HepG2 (cell line): ENCODE measurements around the gene ENPP1. TPM values are rescaled to one million over a fixed set of nuclear protein-coding genes. Genes with fewer than 3 reads are reported as not detected.

ENCODE experiments used
- ATAC-seq: fragments of 200-7000 bp; cut with Tn5 transposase; 3 replicates; pipeline ENCODE4 v1.9.1; 2020; ENCODE audit warnings: mild to moderate bottlenecking, moderate library complexity
- BruUV-seq: library from RNA; stranded (reverse); fragments of 400-500 nt; replicated peaks from 2 replicates; lab custom pipeline; 2021; lab: Mats Ljungman, UMichigan
- CTCF ChIA-PET: fragments of 300-600 bp; formaldehyde crosslinking; extraction: SDS; loops from one replicate; lab custom pipeline; 2021; ENCODE audit warnings: low total read pairs, inconsistent platforms, low intra/inter-chr PET ratio; lab: Yijun Ruan, JAX
- POLR2A ChIA-PET: fragments of 350-600 bp; sonication (Branson Sonifier 250); formaldehyde crosslinking; loops from one replicate; lab custom pipeline; 2020; ENCODE audit warnings: antibody characterized with exemption, inconsistent platforms; lab: Yijun Ruan, JAX
- DNase-seq: peaks from one replicate; pipeline ENCODE4 v3.0.0-alpha.2; 2015; ENCODE audit warnings: low spot score
- FAIRE-seq: peaks from 3 replicates; lab custom pipeline; 2011; peaks lifted over from hg19 to GRCh38; lab: Jason Lieb, UNC
- H2AFZ ChIP-seq: one replicate; pipeline ENCODE4 v1.6.1; 2011; ENCODE audit warnings: low read length, inconsistent platforms
- H3K27ac ChIP-seq: fragments of 300-600 bp; 3 replicates; pipeline ENCODE4 v1.8.0; 2011; ENCODE audit warnings: mixed run types, mild to moderate bottlenecking, mixed read lengths, low read length, inconsistent platforms; ENCODE audit not compliant: insufficient read depth; ENCODE audit errors: extremely low read length
- H3K27me3 ChIP-seq, 2 experiments: fragments of 200-600 bp in 1 of 2; 2 replicates in 1 of 2; 3 replicates in 1 of 2; pipeline versions ENCODE4 v1.6.0 to v1.8.0; 2011; ENCODE audit warnings: low read length in 2 of 2, mild to moderate bottlenecking in 2 of 2, moderate library complexity in 2 of 2, inconsistent platforms in 1 of 2; ENCODE audit not compliant: insufficient read depth in 2 of 2, control insufficient read depth in 1 of 2
- H3K36me3 ChIP-seq, 2 experiments: fragments of 200-600 bp in 1 of 2; replicated peaks in 1 of 2; 2 replicates in 1 of 2; 3 replicates in 1 of 2; pipeline versions ENCODE4 v1.5.1 to v1.8.0; 2011; ENCODE audit warnings: low read length in 2 of 2, inconsistent platforms in 1 of 2; ENCODE audit not compliant: insufficient read depth in 2 of 2, control insufficient read depth in 1 of 2
- H3K4me1 ChIP-seq: 2 replicates; pipeline ENCODE4 v1.5.1; 2012; ENCODE audit warnings: low read length, inconsistent platforms; ENCODE audit not compliant: insufficient read depth
- H3K4me2 ChIP-seq: 2 replicates; pipeline ENCODE4 v1.6.0; 2011; ENCODE audit warnings: low read depth, low read length, inconsistent platforms
- H3K4me3 ChIP-seq, 3 experiments: fragments of 200-600 bp in 1 of 3; sonication (generic), shearing (Covaris generic) in 1 of 3; replicated peaks in 1 of 3; 2 replicates each; pipeline ENCODE4 v1.5.1; 2011 to 2016; ENCODE audit warnings: low read length in 3 of 3, inconsistent platforms in 2 of 3, low read depth in 2 of 3, mild to moderate bottlenecking in 2 of 3, control low read depth in 1 of 3, mixed read lengths in 1 of 3; ENCODE audit not compliant: insufficient read depth in 1 of 3
- H3K79me2 ChIP-seq: one replicate; pipeline ENCODE4 v1.6.1; 2011; ENCODE audit warnings: low read length, inconsistent platforms; ENCODE audit not compliant: insufficient read depth
- H3K9ac ChIP-seq: 2 replicates; pipeline ENCODE4 v1.6.0; 2011; ENCODE audit warnings: mild to moderate bottlenecking, low read depth, low read length, inconsistent platforms; ENCODE audit not compliant: insufficient read depth
- H3K9me3 ChIP-seq: 2 replicates; pipeline ENCODE4 v1.5.1; 2012; ENCODE audit warnings: mild to moderate bottlenecking, low read length
- H4K20me1 ChIP-seq: 2 replicates; pipeline ENCODE4 v1.6.0; 2011; ENCODE audit warnings: inconsistent platforms, mild to moderate bottlenecking, low read length, moderate library complexity; ENCODE audit not compliant: insufficient read depth
- ARID2 ChIP-seq: sonication (generic); formaldehyde crosslinking; IDR thresholded peaks from 2 replicates; pipeline ENCODE4 v1.8.1; 2022; ENCODE audit warnings: mild to moderate bottlenecking, missing genetic modification reagents, borderline replicate concordance
- GLI4 ChIP-seq: sonication (generic); formaldehyde crosslinking; IDR thresholded peaks from 2 replicates; pipeline ENCODE4 v1.5.1; 2020; ENCODE audit warnings: missing genetic modification reagents, mild to moderate bottlenecking, moderate library complexity, borderline replicate concordance
- MAZ ChIP-seq, 2 experiments: sonication (generic) in 1 of 2; formaldehyde crosslinking in 1 of 2; IDR thresholded peaks; 2 replicates each; pipeline versions ENCODE4 v1.5.0 to v1.6.1; 2012 to 2020; ENCODE audit warnings: low read depth in 2 of 2, mild to moderate bottlenecking in 2 of 2, borderline replicate concordance in 1 of 2, improper control_type of control experiment in 1 of 2, low read length in 1 of 2, missing genetic modification reagents in 1 of 2, moderate library complexity in 1 of 2
- REPIN1 ChIP-seq: sonication (generic); formaldehyde crosslinking; IDR thresholded peaks from 2 replicates; pipeline ENCODE4 v1.8.0; 2022; ENCODE audit warnings: missing genetic modification reagents, low read depth, mild to moderate bottlenecking, borderline replicate concordance
- SCMH1 ChIP-seq: sonication (generic); formaldehyde crosslinking; IDR thresholded peaks from 2 replicates; pipeline ENCODE4 v1.9.0; 2021; ENCODE audit warnings: missing genetic modification reagents, mild to moderate bottlenecking, borderline replicate concordance
- YY1 ChIP-seq: IDR thresholded peaks from 2 replicates; pipeline ENCODE4 v1.6.1; 2011; ENCODE audit warnings: low read length, low read depth, moderate library complexity, mild to moderate bottlenecking; ENCODE audit not compliant: insufficient read depth, insufficient replicate concordance
- ZNF224 ChIP-seq: sonication (generic); formaldehyde crosslinking; IDR thresholded peaks from 2 replicates; pipeline ENCODE4 v1.5.0; 2020; ENCODE audit warnings: mild to moderate bottlenecking, missing genetic modification reagents
- ZNF326 ChIP-seq: sonication (generic); formaldehyde crosslinking; IDR thresholded peaks from 2 replicates; pipeline ENCODE4 v1.4.0; 2020; ENCODE audit warnings: missing genetic modification reagents, borderline replicate concordance
- ZNF503 ChIP-seq: sonication (generic); formaldehyde crosslinking; IDR thresholded peaks from 2 replicates; pipeline ENCODE4 v1.4.0; 2020; ENCODE audit warnings: missing genetic modification reagents
- ZNF660 ChIP-seq: sonication (generic); formaldehyde crosslinking; IDR thresholded peaks from 2 replicates; pipeline ENCODE4 v1.5.1; 2020; ENCODE audit warnings: mild to moderate bottlenecking, low read depth, missing genetic modification reagents, borderline replicate concordance
- WGBS: methylation state at CpG from one replicate; pipeline ENCODE4 v1.1.6; 2017; ENCODE audit warnings: low lambda C conversion rate; 5-methylcytosine and 5-hydroxymethylcytosine counted together
- in situ Hi-C: cut with HindIII; loops from 2 replicates; pipeline ENCODE4 v1.10.0; 2017; ENCODE audit warnings: low pct_unique_long_range_greater_than_20kb; ENCODE audit not compliant: extremely low pct_ligation_motif_present
- intact Hi-C: fragments of 100-400 bp; cut with micrococcal nuclease; formaldehyde crosslinking; loops from one replicate; pipeline ENCODE4 v1.10.0; 2022; ENCODE audit not compliant: unreplicated experiment
- polyA plus RNA-seq, 8 experiments: library from polyadenylated mRNA; depleted of rRNA in 3 of 8; stranded (reverse) in 7 of 8; unstranded in 1 of 8; fragments of >200 nt; fragmentation: Illumina TruSeq in 4 of 8; extraction: Trizol in 4 of 8; gene quantifications; 2 replicates each; pipeline versions ENCODE4 v1.2.1 to v1.2.3, GENCODE V29; 2011 to 2016; ENCODE audit warnings: low read depth in 4 of 8, missing spikeins in 1 of 8, mixed read lengths in 1 of 8; ENCODE audit not compliant: insufficient read depth in 1 of 8
- total RNA-seq, 5 experiments: library from RNA; depleted of rRNA; stranded (reverse); fragments of >200 nt; fragmentation: Illumina TruSeq; extraction: Trizol; gene quantifications; 2 replicates each; pipeline ENCODE4 v1.2.3, GENCODE V29; 2016; ENCODE audit warnings: low read depth in 1 of 5
- TF ChIP-seq, protein P1 (sequence below): sonication (generic); formaldehyde crosslinking; IDR thresholded peaks from 2 replicates; pipeline ENCODE4 v1.8.0; 2022; ENCODE audit warnings: missing genetic modification reagents, mild to moderate bottlenecking, borderline replicate concordance

ENPP1 gene
- total and polyA plus RNA-seq, 2 of the 13 experiments (the other 11 are each of a cell fraction or from before 2014, with no cell fraction given), result 56.5 to 160 TPM

DNA sequence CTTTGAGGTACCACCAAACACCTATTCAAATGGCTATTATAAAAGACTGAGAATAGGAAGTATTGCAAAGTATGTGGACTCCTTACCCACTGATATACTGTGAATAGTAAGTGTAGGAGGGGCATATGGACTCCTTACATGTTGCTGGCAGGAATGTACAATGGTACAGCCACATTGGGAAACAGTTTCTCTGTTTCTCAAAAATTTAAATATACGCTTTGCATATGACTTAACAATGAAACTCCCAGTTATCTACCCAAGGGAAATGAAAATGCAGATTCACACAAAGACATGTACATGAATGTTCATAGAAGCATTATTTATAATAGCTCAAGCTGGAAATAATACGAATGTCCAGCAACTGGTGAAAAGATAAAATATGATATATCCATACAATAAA, 5.5 kb upstream of the ENPP1 start:
- Histone ChIP-seq H3K36me3 (no peaks in the 10 kb centered on the region), H3K4me2 (no peak overlapping the region), H2AFZ (no peak overlapping the region), H3K79me2 (no peaks in the 10 kb centered on the region), H3K9me3 (no peaks in the 10 kb centered on the region), H3K4me1 (peaks cover 32% of the 10 kb centered on the region), H3K9ac (no peak overlapping the region), H3K27me3 (no peaks in the 10 kb centered on the region), H3K27ac (no peak overlapping the region), H4K20me1 (no peaks in the 10 kb centered on the region), H3K4me3 (no peak overlapping the region)
- ChIA-PET POLR2A (no interaction called here), CTCF (no interaction called here)
- TF ChIP-seq GLI4 (CRISPR knock-in tag) (no peak), ZNF326 (CRISPR knock-in tag) (no peak), ARID2 (no peak), ZNF660 (CRISPR knock-in tag) (no peak), SCMH1 (CRISPR knock-in tag) (no peak), YY1 (no peak), ZNF224 (no peak), ZNF503 (CRISPR knock-in tag) (no peak), MAZ (IDR thresholded peaks at IDR 0.05; ENCODE audit: borderline replicate concordance, low read depth, low read length) (no peak), MAZ (CRISPR knock-in tag; IDR thresholded peaks at IDR 0.05; ENCODE audit: low read depth) (no peak), REPIN1 (no peak)
- TF ChIP-seq, protein P1, sequence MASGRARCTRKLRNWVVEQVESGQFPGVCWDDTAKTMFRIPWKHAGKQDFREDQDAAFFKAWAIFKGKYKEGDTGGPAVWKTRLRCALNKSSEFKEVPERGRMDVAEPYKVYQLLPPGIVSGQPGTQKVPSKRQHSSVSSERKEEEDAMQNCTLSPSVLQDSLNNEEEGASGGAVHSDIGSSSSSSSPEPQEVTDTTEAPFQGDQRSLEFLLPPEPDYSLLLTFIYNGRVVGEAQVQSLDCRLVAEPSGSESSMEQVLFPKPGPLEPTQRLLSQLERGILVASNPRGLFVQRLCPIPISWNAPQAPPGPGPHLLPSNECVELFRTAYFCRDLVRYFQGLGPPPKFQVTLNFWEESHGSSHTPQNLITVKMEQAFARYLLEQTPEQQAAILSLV (CRISPR knock-in tag), result no peak
- FAIRE-seq (no peak), ATAC-seq (no peak), DNase-seq (no peak)
- intact Hi-C loops (loop anchor here (10.0 kb wide), 1 partner anchor 62 kb away; no protein-coding TSS in a partner anchor), in situ Hi-C loops (no loop called here)
- BruUV-seq, result no TSS peak
- 76% methylated on average over 2 of the region's 2 CpGs for WGBS
